ENCODE measurements around the gene CHGA.

CHGA gene

GRCh38 chr14:92969430-92969829 lies 46.5 kb downstream of the CHGA start (continued):
- no peak for TF ChIP-seq SNAI2 (CRISPR knock-in tag; IDR thresholded peaks at IDR 0.05)
- no peak for TF ChIP-seq GLIS3 (CRISPR knock-in tag; IDR thresholded peaks at IDR 0.05)
- TF ChIP-seq CREB5 (CRISPR knock-in tag; IDR thresholded peaks at IDR 0.05; ENCODE audit: low read depth), result no peak
- no peak for TF ChIP-seq TCF4 (CRISPR knock-in tag; IDR thresholded peaks at IDR 0.05; ENCODE audit: borderline replicate concordance)

- no peak for TF ChIP-seq CSDC2 (CRISPR knock-in tag; IDR thresholded peaks at IDR 0.05)
- TF ChIP-seq TCF4 (CRISPR knock-in tag; IDR thresholded peaks at IDR 0.05; ENCODE audit: borderline replicate concordance), result no peak
- no peak for TF ChIP-seq POU6F1 (CRISPR knock-in tag; IDR thresholded peaks at IDR 0.05; ENCODE audit: borderline replicate concordance, low read depth)
- no peak for TF ChIP-seq PATZ1 (CRISPR knock-in tag; IDR thresholded peaks at IDR 0.05; ENCODE audit: borderline replicate concordance)
- no peak for TF ChIP-seq ZFP30 (CRISPR knock-in tag; IDR thresholded peaks at IDR 0.05)
- no peak for TF ChIP-seq ARNTL (CRISPR knock-in tag; IDR thresholded peaks at IDR 0.05; ENCODE audit: borderline replicate concordance, low read depth)
Measured at GRCh38 chr14:92969871-92970270, 46.9 kb downstream of the CHGA start.

GRCh38 chr14:92970271-92970670 lies 47.3 kb downstream of the CHGA start:
- no peak for TF ChIP-seq PATZ1 (CRISPR knock-in tag; IDR thresholded peaks at IDR 0.05; ENCODE audit: borderline replicate concordance)
- no peak for TF ChIP-seq ZFP30 (CRISPR knock-in tag; IDR thresholded peaks at IDR 0.05)
- no peak for TF ChIP-seq ESRRG (CRISPR knock-in tag; IDR thresholded peaks at IDR 0.05)
- ATAC-seq, result no peak

More at GRCh38 chr14:92969871-92970270, 46.9 kb downstream of the CHGA start:
- no peak for ATAC-seq

- ATAC-seq, result no peak
- TF ChIP-seq PATZ1 (CRISPR knock-in tag; IDR thresholded peaks at IDR 0.05; ENCODE audit: borderline replicate concordance) (no peak), PPARA (CRISPR knock-in tag; IDR thresholded peaks at IDR 0.05; ENCODE audit: borderline replicate concordance) (no peak), CSRNP3 (CRISPR knock-in tag; IDR thresholded peaks at IDR 0.05) (no peak), CSDC2 (CRISPR knock-in tag; IDR thresholded peaks at IDR 0.05) (no peak), ZNF8 (CRISPR knock-in tag; IDR thresholded peaks at IDR 0.05) (no peak), POU6F1 (CRISPR knock-in tag; IDR thresholded peaks at IDR 0.05; ENCODE audit: borderline replicate concordance, low read depth) (no peak), ISL1 (CRISPR knock-in tag; IDR thresholded peaks at IDR 0.05) (no peak), SNAI2 (CRISPR knock-in tag; IDR thresholded peaks at IDR 0.05) (no peak), ZFP30 (CRISPR knock-in tag; IDR thresholded peaks at IDR 0.05) (no peak), ARNTL (CRISPR knock-in tag; IDR thresholded peaks at IDR 0.05; ENCODE audit: borderline replicate concordance, low read depth) (no peak), OSR1 (CRISPR knock-in tag; IDR thresholded peaks at IDR 0.05) (no peak), BACH2 (CRISPR knock-in tag; IDR thresholded peaks at IDR 0.05; ENCODE audit: borderline replicate concordance) (no peak)
Measured at GRCh38 chr14:92971601-92972180, 48.7 kb downstream of the CHGA start.
